Loucy (cell line): Measurements from ENCODE around the gene NOS1.

Experiments
- H2AFZ ChIP-seq: fragments of 200-600 bp; sonication (generic); 2 replicates; pipeline ENCODE4 v1.6.0; 2016; ENCODE audit warnings: antibody characterized with exemption, mild to moderate bottlenecking, low read length, moderate library complexity
- H3F3A ChIP-seq: fragments of 200-600 bp; 2 replicates; pipeline ENCODE4 v1.6.0; 2016; ENCODE audit warnings: antibody characterized with exemption, low read depth, mild to moderate bottlenecking
- H3K27me3 ChIP-seq: fragments of 200-600 bp; sonication (generic); 2 replicates; pipeline ENCODE4 v1.6.1; 2014; ENCODE audit warnings: low read length, mild to moderate bottlenecking; ENCODE audit not compliant: insufficient read depth, poor library complexity, severe bottlenecking
- H3K36me3 ChIP-seq: fragments of 200-600 bp; sonication (generic); 2 replicates; pipeline ENCODE4 v1.6.1; 2016; ENCODE audit warnings: low read length; ENCODE audit not compliant: insufficient read depth
- H3K4me1 ChIP-seq: fragments of 200-600 bp; sonication (generic); 2 replicates; pipeline ENCODE4 v1.5.1; 2014; ENCODE audit warnings: low read length, mild to moderate bottlenecking; ENCODE audit not compliant: insufficient read depth, poor library complexity, severe bottlenecking
- H3K4me2 ChIP-seq: fragments of 200-600 bp; sonication (generic); 2 replicates; pipeline ENCODE4 v1.6.0; 2014; ENCODE audit warnings: antibody characterized with exemption, low read length, low read depth, mild to moderate bottlenecking; ENCODE audit not compliant: poor library complexity, severe bottlenecking
- H3K4me3 ChIP-seq: fragments of 200-600 bp; sonication (generic); 2 replicates; pipeline ENCODE4 v1.5.1; 2014; ENCODE audit warnings: low read length, mild to moderate bottlenecking, mixed read lengths; ENCODE audit not compliant: poor library complexity, severe bottlenecking
- H3K79me2 ChIP-seq: fragments of 200-600 bp; sonication (generic); 2 replicates; pipeline ENCODE4 v1.6.1; 2014; ENCODE audit warnings: low read length; ENCODE audit not compliant: insufficient read depth
- H3K9ac ChIP-seq: fragments of 200-600 bp; sonication (generic); 2 replicates; pipeline ENCODE4 v1.6.0; 2014; ENCODE audit warnings: mild to moderate bottlenecking, low read depth, low read length, moderate library complexity; ENCODE audit not compliant: poor library complexity, severe bottlenecking
- H3K9me2 ChIP-seq: fragments of 200-600 bp; sonication (generic); replicated peaks from 2 replicates; pipeline ENCODE4 v1.6.1; 2016; ENCODE audit warnings: low read depth, low read length, mixed read lengths
- H3K9me3 ChIP-seq: fragments of 200-600 bp; sonication (generic); 2 replicates; pipeline ENCODE4 v1.6.1; 2014; ENCODE audit warnings: mild to moderate bottlenecking, antibody characterized with exemption, low read length, low read depth; ENCODE audit not compliant: insufficient read depth
- H4K20me1 ChIP-seq: fragments of 200-600 bp; sonication (generic); 2 replicates; pipeline ENCODE4 v1.6.0; 2014; ENCODE audit warnings: antibody characterized with exemption, low read length, mild to moderate bottlenecking; ENCODE audit not compliant: insufficient read depth, poor library complexity, severe bottlenecking
- CTCF ChIP-seq: fragments of 200-600 bp; sonication (generic); conservative IDR thresholded peaks from 2 replicates; pipeline ENCODE4 v1.5.1; 2014; ENCODE audit warnings: mild to moderate bottlenecking, antibody characterized with exemption, low read length
- EZH2phosphoT487 ChIP-seq: fragments of 200-600 bp; IDR thresholded peaks from 2 replicates; pipeline ENCODE4 v1.6.1; 2018; ENCODE audit warnings: antibody characterized with exemption, mild to moderate bottlenecking, moderate library complexity, borderline replicate concordance

NOS1 gene

DNA sequence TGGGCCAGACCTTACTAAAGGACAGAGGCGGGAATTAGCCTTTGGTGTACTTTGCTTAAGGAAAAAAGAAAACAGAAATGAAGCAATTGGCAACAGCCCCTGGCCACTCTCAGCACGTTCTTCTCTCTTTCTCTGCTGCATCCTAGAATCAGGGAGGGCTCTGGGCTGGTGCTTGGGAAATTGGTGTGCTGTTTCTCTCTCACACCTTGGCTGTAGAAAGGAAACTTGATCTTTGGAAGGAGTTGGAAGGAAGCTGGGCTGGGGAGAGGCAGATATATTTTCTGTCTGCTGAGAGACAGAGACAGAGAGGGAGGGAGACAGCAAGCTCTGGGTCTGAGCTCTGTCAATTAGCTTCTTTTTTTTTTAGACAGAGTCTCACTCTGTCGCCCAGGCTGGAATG is 27.4 kb downstream of the NOS1 start:
- Histone ChIP-seq H3K9ac (no peak overlapping the region), H3K4me1 (no peaks in the 10 kb centered on the region), H3K36me3 (no peaks in the 10 kb centered on the region), H4K20me1 (no peaks in the 10 kb centered on the region), H2AFZ (no peak overlapping the region), H3K79me2 (no peaks in the 10 kb centered on the region), H3K4me3 (no peak overlapping the region), H3K9me3 (no peaks in the 10 kb centered on the region), H3K4me2 (no peak overlapping the region), H3F3A (no peaks in the 10 kb centered on the region), H3K27me3 (no peaks in the 10 kb centered on the region), H3K9me2 (no peaks in the 10 kb centered on the region)
- no peak for TF ChIP-seq EZH2phosphoT487
- no peak for TF ChIP-seq CTCF

DNA sequence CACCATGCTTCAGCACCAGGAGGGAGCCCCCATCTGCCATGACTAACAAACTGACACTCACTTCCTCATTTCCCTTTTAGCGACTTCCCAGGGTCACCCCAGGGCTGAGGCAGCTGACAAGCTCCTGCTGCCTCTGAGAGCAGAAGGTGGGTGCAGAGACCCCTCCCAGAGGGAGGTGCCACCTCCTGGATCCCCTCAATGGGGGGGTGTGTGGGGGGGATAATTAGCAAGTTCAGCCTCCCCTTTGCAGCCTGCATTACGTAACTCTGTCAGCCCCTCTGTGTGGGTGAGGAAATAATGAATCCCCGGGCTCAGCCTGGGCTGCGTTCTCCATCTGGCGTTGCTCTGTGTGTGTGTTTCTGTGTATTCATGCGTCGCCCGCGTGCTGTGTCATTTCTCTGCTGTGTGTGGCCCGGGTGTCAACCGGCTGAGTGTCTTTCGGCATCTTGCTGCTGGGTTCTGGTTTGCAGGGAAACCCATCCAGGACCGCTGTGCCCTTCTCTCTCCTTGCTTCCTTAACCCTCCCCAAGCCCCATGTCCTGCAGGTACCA is 28.0 kb downstream of the NOS1 start:
- H3K4me3 ChIP-seq = no peak overlapping the region

DNA sequence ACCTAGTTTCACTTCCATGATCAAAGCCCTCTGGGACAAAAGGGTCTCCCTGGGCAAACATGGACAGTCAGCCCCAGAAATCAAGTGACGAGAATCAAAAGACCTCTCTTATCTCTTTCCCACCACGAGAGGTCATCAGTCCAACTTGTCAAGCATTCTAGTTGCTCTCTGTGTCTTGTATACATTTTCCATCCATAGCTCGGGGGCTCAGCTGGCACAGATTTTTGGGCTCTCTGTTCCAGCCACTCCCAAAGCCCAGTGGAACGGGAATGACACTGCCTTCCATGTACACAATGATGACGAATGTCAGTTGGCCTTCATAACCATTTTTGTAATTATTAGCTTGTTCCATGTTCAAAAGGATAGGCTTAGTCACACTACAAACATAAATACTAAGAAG is 29.7 kb downstream of the NOS1 start:
- Histone ChIP-seq H3K4me3 (no peak overlapping the region), H3K9me2 (no peaks in the 10 kb centered on the region), H4K20me1 (no peaks in the 10 kb centered on the region), H3K9me3 (no peaks in the 10 kb centered on the region), H3K9ac (no peak overlapping the region), H2AFZ (no peak overlapping the region), H3K79me2 (no peaks in the 10 kb centered on the region), H3K36me3 (no peaks in the 10 kb centered on the region), H3F3A (no peaks in the 10 kb centered on the region), H3K4me1 (no peaks in the 10 kb centered on the region), H3K27me3 (no peaks in the 10 kb centered on the region), H3K4me2 (no peak overlapping the region)
- no peak for TF ChIP-seq EZH2phosphoT487

More for the DNA sequence above, 28.0 kb downstream of the NOS1 start:
- H3K9ac ChIP-seq = no peak overlapping the region
- H2AFZ ChIP-seq = no peak overlapping the region
- no peak overlapping the region for H3K4me2 ChIP-seq
- H3K9me3 ChIP-seq = no peaks in the 10 kb centered on the region
- TF ChIP-seq EZH2phosphoT487 = no peak
- no peak for TF ChIP-seq CTCF
- no peaks in the 10 kb centered on the region for H3K27me3 ChIP-seq
- no peaks in the 10 kb centered on the region for H3K79me2 ChIP-seq
- no peaks in the 10 kb centered on the region for H4K20me1 ChIP-seq
- H3K4me1 ChIP-seq = no peaks in the 10 kb centered on the region
- H3K36me3 ChIP-seq = no peaks in the 10 kb centered on the region
- no peaks in the 10 kb centered on the region for H3K9me2 ChIP-seq
- H3F3A ChIP-seq = no peaks in the 10 kb centered on the region

DNA sequence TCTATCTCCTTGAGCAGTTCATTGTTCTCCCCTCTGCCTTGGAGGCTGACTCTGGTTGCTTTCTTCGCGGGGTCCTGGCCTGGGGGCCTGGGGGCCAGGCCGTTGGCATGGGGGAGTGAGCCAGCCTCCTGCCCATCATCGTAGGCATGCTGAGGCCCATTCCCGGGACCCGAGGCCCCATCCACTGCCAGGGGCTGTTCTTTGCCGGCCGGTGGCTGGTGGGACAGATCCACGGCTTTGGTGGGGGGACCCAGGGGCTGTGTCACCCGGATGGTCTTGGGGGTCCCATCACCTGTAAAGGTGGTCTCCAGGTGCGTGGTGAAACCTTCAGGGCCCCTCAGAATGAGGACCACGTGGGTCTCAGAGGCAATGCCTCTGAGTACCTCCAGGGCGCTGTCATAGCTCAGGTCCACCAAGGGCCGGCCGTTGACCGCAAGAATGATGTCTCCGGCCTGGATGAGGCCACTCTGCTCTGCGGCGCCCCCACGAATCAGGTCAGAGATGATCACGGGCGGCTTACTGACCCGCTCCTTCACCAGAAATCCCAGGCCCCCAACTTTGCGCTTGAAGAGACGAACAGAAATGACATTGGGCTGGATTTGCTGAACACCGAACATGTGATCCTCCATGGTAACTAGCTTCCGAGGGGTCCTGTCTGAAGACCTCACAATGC is 30.8 kb downstream of the NOS1 start:
- Histone ChIP-seq H3F3A (no peaks in the 10 kb centered on the region), H3K9me3 (no peaks in the 10 kb centered on the region; the same call in 1 of the 2 replicates), H3K27me3 (no peaks in the 10 kb centered on the region), H3K79me2 (no peaks in the 10 kb centered on the region), H3K9me2 (no peaks in the 10 kb centered on the region), H3K9ac (no peak overlapping the region), H2AFZ (no peak overlapping the region), H4K20me1 (no peaks in the 10 kb centered on the region), H3K36me3 (no peaks in the 10 kb centered on the region), H3K4me3 (no peak overlapping the region), H3K4me1 (no peaks in the 10 kb centered on the region), H3K4me2 (no peak overlapping the region)
- TF ChIP-seq EZH2phosphoT487 = no peak
- no peak for TF ChIP-seq CTCF
